AG09319 (cell line): Measurements from ENCODE around the gene CERT1.

ENCODE experiments used
- DNase-seq: peaks from one replicate; pipeline ENCODE4 v3.0.0-alpha.2; 2010; ENCODE audit warnings: low read depth; ENCODE audit errors: extremely low read depth
- TF ChIP-seq, protein P1 (sequence below): IDR thresholded peaks from 2 replicates; pipeline ENCODE4 v1.5.1; 2011; ENCODE audit warnings: low read depth, mild to moderate bottlenecking, inconsistent platforms, low read length, moderate library complexity

CERT1 gene

DNA sequence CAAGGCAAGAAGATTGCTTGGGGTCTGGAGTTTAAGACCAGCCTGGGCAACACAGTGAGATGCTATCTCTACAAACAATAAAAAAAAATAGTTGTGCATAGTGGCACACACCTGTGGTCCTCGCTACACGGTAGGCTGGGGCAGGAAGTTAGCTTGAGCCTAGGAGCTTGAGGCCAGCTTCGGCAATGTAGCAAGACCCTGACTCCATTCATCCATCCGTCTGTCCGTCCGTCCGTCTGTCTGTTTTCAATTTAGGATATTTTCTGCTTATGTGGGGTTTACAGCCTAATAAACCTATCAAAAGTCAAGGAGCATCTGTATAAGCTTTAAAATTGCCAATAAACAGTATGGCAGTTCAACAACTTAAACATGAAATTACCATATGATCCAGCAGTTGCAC lies 154.7 kb downstream of the CERT1 start:
- TF ChIP-seq, protein P1, sequence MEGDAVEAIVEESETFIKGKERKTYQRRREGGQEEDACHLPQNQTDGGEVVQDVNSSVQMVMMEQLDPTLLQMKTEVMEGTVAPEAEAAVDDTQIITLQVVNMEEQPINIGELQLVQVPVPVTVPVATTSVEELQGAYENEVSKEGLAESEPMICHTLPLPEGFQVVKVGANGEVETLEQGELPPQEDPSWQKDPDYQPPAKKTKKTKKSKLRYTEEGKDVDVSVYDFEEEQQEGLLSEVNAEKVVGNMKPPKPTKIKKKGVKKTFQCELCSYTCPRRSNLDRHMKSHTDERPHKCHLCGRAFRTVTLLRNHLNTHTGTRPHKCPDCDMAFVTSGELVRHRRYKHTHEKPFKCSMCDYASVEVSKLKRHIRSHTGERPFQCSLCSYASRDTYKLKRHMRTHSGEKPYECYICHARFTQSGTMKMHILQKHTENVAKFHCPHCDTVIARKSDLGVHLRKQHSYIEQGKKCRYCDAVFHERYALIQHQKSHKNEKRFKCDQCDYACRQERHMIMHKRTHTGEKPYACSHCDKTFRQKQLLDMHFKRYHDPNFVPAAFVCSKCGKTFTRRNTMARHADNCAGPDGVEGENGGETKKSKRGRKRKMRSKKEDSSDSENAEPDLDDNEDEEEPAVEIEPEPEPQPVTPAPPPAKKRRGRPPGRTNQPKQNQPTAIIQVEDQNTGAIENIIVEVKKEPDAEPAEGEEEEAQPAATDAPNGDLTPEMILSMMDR: no peak
- no peak for DNase-seq

DNA sequence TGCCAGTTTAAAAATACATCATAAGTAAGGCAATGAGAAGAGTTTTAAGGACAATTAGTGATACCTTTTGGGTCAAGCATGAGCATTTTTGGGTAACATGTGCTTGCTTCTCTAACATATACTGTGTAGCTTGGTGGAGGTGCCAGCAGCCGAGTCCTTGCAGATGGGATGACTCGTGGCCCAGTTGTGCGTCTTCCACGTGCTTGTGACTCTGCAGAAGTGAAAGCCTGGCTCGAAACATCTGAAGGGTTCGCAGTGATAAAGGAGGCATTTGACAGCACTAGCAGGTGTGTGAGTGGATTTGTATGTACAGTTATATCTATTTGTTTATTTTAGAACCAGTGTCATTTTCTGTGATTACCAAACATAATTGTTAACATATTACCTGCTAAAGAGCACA lies 156.2 kb downstream of the CERT1 start:
- no peak for DNase-seq

GRCh38 chr5:75351139-75351926 lies 160.1 kb downstream of the CERT1 start:
- DNase-seq: no peak
- TF ChIP-seq, protein P1: no peak

More for the DNA sequence above, 156.2 kb downstream of the CERT1 start:
- TF ChIP-seq, protein P1: no peak

- TF ChIP-seq, protein P1: no peak
- no peak for DNase-seq
These were observed 161.8 kb downstream of the CERT1 start for GRCh38 chr5:75349663-75350062.

DNA sequence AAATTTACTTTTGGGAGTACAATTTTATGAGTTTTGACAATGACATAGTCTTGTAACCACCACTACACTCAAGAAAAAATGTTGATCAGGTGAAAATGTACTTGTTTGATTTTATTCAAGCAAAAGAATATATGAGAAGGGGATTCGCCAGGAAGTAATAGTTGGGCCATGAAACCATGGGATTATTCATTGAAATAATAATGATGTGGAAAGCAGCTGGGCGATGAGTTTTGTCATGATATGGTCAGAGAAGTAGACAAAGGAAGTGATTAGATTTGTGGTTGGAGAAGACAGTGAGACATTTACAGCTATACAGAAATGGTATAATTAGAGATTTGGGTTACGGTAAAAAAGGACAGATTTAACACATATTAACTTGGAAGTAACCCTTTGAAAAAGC lies 163.2 kb downstream of the CERT1 start:
- TF ChIP-seq, protein P1: no peak
- DNase-seq: no peak

DNA sequence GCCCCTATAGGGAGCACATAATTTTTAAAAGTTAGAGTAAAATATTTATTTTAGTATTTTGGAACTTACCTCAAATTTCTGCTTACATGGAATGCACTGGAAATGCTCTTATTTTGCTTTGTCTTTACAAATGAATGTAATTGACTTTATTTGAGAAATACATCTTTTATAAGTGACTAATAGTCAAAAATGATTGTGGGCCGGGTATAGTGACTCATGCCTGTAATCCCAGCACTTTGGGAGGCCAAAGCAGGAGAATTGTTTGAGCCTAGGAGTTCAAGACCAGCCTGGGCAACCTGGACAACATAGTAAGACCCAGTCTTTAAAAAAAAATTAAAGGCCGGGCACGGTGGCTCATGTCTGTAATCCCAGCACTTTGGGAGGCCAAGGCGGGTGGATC lies 168.6 kb downstream of the CERT1 start:
- DNase-seq: no peak
- TF ChIP-seq, protein P1: no peak

- TF ChIP-seq, protein P1: no peak
- DNase-seq: no peak
These were observed 169.5 kb downstream of the CERT1 start for GRCh38 chr5:75341934-75342333.
